Esophagus (tissue), 2 donors: ENCODE data around the gene CLCNKA. TPM values are rescaled to one million over a fixed set of nuclear protein-coding genes. Genes with fewer than 3 reads are reported as not detected.

Source experiments
- H3K27ac ChIP-seq, 2 donors: one replicate each; pipeline ENCODE4 v1.5.1; 2013; ENCODE audit warnings: low read depth in 2 of 2, mild to moderate bottlenecking in 2 of 2, inconsistent platforms in 1 of 2, low read length in 1 of 2, moderate library complexity in 1 of 2
- H3K27me3 ChIP-seq, 2 donors: one replicate each; pipeline ENCODE4 v1.6.1; 2013; ENCODE audit warnings: low read length in 2 of 2, control low read depth in 1 of 2, mild to moderate bottlenecking in 1 of 2; ENCODE audit not compliant: insufficient read depth in 2 of 2, control insufficient read depth in 1 of 2
- H3K36me3 ChIP-seq, 2 donors: one replicate each; pipeline ENCODE4 v1.6.1; 2013; ENCODE audit warnings: low read length in 1 of 2; ENCODE audit not compliant: control insufficient read depth in 2 of 2, insufficient read depth in 2 of 2
- H3K4me1 ChIP-seq, 2 donors: one replicate each; pipeline ENCODE4 v1.6.1; 2013; ENCODE audit warnings: low read length in 1 of 2; ENCODE audit not compliant: control insufficient read depth in 2 of 2, insufficient read depth in 2 of 2
- H3K4me3 ChIP-seq, 2 donors: one replicate each; pipeline ENCODE4 v1.5.1; 2013; ENCODE audit warnings: low read length in 2 of 2, mild to moderate bottlenecking in 2 of 2, low read depth in 1 of 2, moderate library complexity in 1 of 2
- H3K9me3 ChIP-seq, 2 donors: one replicate each; pipeline ENCODE4 v1.6.1; 2013; ENCODE audit warnings: mild to moderate bottlenecking in 2 of 2, low read depth in 1 of 2, low read length in 1 of 2, moderate library complexity in 1 of 2; ENCODE audit not compliant: control insufficient read depth in 2 of 2, insufficient read depth in 1 of 2
- WGBS, 2 donors: extraction: QIAGEN DNeasy Blood & Tissue Kit; methylation state at CpG; one replicate each; pipeline ENCODE4 v1.1.7; 2013; 5-methylcytosine and 5-hydroxymethylcytosine counted together
- polyA plus RNA-seq, 2 donors: library from polyadenylated mRNA; stranded (reverse); fragments of 200-250 nt; gene quantifications; one replicate each; pipeline ENCODE4 v1.2.3, GENCODE V29; 2013
- donor health status: healthy with polysubstance abuse.
- donor health status: Bipolar disorder and iron deficiency.

Gene CLCNKA
- polyA plus RNA-seq, 2 donors: 0.04 to 0.06 TPM

DNA sequence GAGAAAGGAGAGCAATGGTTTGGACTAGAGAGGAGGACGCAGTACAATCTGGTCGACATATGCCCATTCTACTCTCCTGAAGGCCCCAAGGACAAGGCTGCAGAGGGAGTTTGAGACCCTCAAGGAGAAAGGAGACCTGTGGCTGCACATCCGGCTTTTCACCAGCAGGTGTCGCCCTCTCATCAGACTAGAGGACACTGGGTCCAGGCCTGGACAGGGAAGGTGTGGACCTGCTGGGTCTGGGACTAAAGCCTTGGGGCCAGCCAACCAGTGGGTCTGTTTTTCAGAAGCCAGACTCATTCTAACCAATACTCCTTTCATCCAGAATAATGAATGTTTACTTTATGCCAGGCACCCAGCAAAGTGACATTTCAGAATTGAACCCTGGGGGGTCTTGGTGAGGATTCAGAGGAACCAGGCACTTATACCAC, 12.8 kb upstream of the CLCNKA start:
- Histone ChIP-seq H3K9me3 (no peaks in the 10 kb centered on the region), H3K4me1 (peaks cover 4 to 6% of the 10 kb centered on the region in 2 donors), H3K27me3 (no peaks in the 10 kb centered on the region), H3K27ac (no peak overlapping the region), H3K36me3 (no peaks in the 10 kb centered on the region), H3K4me3 (no peak overlapping the region)
- 1 to 2% methylated on average over 4 of the region's 4 CpGs for WGBS, 2 donors

DNA sequence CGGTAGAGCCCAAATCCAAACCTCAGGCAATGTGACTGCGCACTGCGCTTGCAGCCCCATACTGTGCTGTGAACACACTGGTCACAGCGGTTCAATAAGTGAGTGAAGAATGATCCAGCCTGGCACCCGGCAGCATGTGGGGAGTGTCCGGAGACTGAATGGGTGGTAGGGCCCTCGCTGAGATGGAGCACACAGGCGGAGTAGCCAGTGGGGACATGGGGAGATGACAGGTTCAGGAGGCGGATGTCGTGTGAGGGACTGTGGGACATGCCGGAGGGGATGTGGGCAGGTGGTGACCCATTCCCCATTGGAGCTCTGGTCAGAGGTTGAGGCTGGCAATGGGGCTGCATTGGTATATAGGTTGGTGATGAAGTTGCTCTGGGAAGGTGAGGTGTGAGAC, 12.2 kb upstream of the CLCNKA start:
- 88 to 90% methylated on average over 11 of the region's 11 CpGs for WGBS, 2 donors
- Histone ChIP-seq H3K9me3 (no peaks in the 10 kb centered on the region), H3K27me3 (no peaks in the 10 kb centered on the region), H3K27ac (no peak overlapping the region), H3K4me1 (peaks cover 4 to 8% of the 10 kb centered on the region in 2 donors), H3K4me3 (no peak overlapping the region), H3K36me3 (no peaks in the 10 kb centered on the region)

DNA sequence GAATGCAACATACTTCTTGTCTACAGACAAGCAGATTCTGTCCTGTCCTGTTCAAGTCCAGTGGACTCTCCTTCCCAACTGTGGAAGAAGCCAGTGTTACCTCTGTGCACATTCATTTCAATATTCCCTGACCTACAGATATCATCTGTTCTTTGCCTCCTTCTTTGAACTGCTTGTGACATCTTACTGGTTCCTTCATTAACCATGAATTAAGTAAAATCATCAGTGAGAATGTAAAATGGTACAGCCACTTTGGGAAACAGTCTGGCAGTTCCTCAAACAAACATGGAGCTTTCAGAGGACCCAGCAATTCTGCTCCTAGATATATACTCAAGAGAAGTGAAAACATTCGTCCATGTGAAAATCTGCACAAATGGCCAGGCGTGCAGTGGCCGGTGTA, 11.0 kb upstream of the CLCNKA start:
- Histone ChIP-seq H3K9me3 (no peaks in the 10 kb centered on the region), H3K36me3 (no peaks in the 10 kb centered on the region), H3K4me1 (peaks cover 4 to 10% of the 10 kb centered on the region in 2 donors), H3K27ac (no peak overlapping the region), H3K27me3 (no peaks in the 10 kb centered on the region), H3K4me3 (no peak overlapping the region)
- 92 to 97% methylated on average over 3 of the region's 3 CpGs for WGBS, 2 donors

DNA sequence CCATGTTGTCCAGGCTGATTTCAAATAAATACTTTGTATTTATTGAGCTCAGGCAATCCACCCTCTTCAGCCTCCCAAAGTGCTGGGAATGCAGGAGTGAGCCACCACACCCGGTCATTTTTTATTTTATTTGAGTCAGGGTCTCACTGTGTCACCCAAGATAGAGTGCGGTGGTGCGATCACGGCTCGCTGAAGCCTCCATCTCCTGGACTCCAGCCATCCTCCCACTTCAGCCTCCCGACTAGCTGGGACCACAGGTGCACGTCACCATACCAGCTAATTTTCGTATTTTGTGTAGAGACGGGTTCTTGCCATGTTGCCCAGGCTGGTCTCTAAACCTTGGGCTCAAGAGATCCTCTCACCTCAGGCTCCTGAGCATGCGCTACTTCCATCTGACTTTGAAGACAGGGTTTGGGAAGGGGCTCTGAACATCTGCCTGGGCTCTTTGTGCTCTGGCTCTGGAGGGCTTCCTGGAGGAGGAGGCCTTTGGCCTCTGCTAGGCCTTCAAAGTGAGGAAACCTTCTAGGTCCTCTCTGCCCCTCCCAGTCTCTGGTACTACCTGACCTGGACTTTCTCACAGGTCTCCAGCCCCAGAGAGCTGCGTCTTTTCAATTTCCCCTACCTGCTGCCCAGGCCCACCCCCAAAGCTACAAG, 9.8 kb upstream of the CLCNKA start:
- peaks cover 3 to 10% of the 10 kb centered on the region in 2 donors for H3K4me1 ChIP-seq
- H3K27ac ChIP-seq: peak overlapping the region in 1 of 2 donors; percentile 8
- WGBS, 2 donors: 93 to 96% methylated on average over 11 of the region's 11 CpGs
- H3K27me3 ChIP-seq: no peaks in the 10 kb centered on the region
- no peaks in the 10 kb centered on the region for H3K36me3 ChIP-seq
- H3K9me3 ChIP-seq: no peaks in the 10 kb centered on the region
- no peak overlapping the region for H3K4me3 ChIP-seq

DNA sequence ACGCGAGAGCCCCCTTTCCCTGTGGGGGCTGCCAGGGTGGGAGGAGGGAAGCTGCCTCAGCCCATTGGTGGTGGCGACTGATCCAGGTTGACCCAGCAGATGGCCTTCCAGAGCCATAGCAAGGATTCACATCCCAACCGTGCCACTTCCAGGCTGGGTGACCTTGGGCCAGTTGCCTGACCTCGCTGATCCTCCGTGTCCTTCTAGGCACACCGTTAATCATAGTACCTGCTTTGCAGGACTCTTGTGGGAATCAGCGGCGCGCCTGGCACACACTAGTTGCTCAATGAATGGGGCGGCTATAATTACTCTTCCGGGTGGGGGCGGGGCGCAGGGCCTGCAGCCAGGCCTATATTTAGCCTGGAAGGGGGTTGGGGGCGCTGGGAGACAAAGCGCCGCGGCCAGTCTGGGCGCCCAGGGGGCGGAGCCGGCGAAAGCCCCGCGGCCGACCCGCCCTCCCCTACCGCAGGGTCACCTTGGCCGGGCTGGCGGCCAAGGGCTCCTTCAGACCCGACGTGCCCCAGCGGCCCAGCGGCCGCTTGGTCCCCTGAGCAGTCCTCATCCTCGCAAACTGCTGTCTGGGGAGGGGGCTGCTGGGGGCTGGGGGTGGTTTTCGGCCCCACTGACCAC, 9.1 kb upstream of the CLCNKA start:
- whole genome bisulfite sequencing, 2 donors: 5% methylated on average over 31 to 36 of the region's 36 CpGs
- Histone ChIP-seq H3K9me3 (no peaks in the 10 kb centered on the region), H3K27ac (peak overlapping the region; percentile 55 to 78), H3K4me1 (peaks cover 3 to 13% of the 10 kb centered on the region in 2 donors), H3K4me3 (peak overlapping the region in 1 of 2 donors; percentile 16), H3K27me3 (no peaks in the 10 kb centered on the region), H3K36me3 (no peaks in the 10 kb centered on the region)

DNA sequence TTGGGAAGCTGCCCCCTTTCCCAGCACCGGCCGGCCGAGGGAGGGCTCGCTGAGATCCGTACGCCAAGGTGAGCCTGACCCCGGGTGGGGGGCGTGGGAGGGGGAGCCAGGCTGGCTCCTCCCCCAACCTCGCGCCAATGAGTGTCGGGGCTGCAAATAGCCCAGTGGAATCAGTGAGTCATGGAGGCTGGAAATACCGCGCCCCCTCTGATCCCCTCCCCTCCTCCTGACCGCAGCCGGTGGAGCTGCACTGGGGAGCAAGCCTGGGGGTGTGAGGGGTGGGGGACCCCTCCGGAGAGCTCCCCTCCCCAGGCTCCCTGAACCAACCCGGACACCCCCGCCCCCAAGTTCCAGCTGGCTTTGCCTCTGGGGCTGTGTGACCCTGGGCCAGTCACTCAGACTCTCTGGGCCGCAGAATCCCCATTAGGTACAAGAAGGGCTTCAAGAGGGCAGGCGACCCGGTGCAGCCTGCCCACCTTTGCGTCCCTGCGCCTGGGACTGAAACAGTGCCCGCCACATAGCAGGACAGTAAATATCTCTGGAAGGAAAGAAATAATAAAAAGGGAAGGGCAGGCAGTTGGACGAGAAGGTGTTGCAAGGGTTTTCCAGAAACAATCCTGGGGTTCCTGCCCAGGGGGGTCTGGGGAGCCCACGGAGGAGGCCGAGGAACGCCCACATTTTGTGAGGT, 8.5 kb upstream of the CLCNKA start:
- WGBS, 2 donors: 18 to 26% methylated on average over 28 of the region's 28 CpGs
- H3K27me3 ChIP-seq: no peaks in the 10 kb centered on the region
- H3K27ac ChIP-seq: peak overlapping the region; percentile 55 to 78
- H3K9me3 ChIP-seq: no peaks in the 10 kb centered on the region
- no peaks in the 10 kb centered on the region for H3K36me3 ChIP-seq
- H3K4me1 ChIP-seq: peaks cover 3 to 14% of the 10 kb centered on the region in 2 donors
- H3K4me3 ChIP-seq: no peak overlapping the region

DNA sequence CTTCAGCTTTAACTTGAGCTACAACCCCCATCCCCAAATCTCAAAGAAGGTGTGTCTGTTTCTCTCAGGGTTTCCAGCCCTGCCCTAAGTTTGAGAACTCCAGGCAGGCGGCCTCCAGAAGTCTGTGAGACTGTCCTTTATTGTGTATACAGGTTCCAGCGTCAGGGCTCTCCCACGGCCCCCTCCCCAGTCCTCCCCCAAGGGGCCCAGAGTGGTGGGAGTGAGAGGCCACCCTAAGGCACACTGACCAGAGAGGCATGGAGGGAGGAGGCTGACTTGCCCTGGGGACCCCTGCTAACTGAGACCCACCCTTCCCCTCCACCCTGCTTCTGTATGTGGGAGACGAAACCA, 8.0 kb upstream of the CLCNKA start:
- Histone ChIP-seq H3K4me1 (peaks cover 3 to 14% of the 10 kb centered on the region in 2 donors), H3K4me3 (no peak overlapping the region), H3K9me3 (no peaks in the 10 kb centered on the region), H3K27ac (peak overlapping the region; percentile 45 to 78), H3K27me3 (no peaks in the 10 kb centered on the region), H3K36me3 (no peaks in the 10 kb centered on the region)
- WGBS, 2 donors: 59 to 62% methylated on average over 4 of the region's 4 CpGs

DNA sequence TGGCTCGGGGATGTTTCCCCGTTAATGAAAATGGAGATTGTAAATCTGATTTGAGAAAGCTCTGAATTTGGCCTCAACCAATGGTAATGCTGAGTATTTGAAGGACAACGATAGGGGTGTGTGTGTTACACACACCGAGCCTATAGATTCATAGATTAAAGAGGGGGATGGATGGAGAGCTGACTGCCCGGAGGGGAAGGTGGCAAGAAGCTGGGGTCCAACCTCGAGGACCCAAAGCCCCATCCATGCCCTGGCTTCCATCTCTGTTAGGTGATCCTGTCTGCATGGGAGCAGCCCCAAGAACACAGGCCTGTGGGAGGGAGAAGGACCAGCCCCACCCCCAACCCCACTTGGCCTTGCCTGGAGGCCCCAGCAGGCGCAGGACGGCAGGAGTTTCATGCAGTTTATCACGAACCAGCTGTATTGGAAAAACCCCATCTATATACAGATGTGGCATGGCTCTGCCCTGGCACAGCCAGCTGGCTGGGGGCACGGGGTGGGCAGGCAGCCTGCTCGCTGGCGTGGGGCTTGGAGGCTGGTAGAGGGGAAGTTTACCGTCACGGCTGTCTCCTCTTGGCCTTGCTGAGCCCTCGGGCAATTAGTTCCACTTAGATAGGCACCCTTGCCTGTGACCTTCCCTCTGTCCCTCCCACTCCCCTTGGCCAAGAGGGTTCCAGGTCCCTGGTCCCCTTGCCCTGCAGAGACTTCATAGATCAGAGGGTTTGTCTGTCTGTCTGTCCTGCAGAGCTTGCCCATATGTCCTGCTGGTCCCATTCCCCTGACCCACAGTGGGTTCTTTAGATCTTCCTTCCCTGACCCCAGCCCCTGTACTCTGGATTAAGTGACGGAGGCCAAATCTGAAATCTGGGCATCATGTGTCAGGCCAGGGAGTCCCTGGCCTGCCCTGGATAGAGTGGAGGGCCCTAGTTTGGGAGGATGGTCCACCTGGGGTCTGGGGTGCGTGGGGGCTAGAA, 7.0 kb upstream of the CLCNKA start:
- Histone ChIP-seq H3K27me3 (no peaks in the 10 kb centered on the region), H3K4me3 (no peak overlapping the region), H3K27ac (peak overlapping the region; percentile 77 to 81), H3K36me3 (no peaks in the 10 kb centered on the region), H3K9me3 (no peaks in the 10 kb centered on the region), H3K4me1 (peaks cover 3 to 14% of the 10 kb centered on the region in 2 donors)
- 55 to 70% methylated on average over 17 of the region's 17 CpGs for WGBS, 2 donors

DNA sequence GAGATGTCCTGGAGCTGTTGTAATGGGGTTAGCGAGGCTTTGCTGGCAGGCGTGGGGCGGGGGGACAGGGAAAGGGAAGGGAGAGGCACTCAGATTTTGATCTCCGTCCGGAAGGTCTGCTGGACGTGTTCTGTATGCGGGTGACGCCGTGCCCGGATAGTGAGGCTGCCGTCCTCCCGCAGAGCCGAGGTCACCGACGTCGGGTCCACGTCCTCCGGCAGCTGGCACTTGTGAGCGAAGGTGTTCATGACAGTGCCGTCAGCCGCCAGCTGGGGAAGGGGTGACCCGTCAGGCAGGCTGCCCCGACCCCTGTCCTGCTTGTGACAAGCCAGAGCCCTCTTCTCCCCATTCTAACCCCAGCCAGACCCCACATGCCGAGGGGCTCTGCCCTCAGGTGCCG, 6.3 kb upstream of the CLCNKA start:
- WGBS, 2 donors: 91 to 93% methylated on average over 25 of the region's 25 CpGs
- Histone ChIP-seq H3K36me3 (no peaks in the 10 kb centered on the region), H3K4me3 (no peak overlapping the region), H3K27ac (peak overlapping the region; percentile 77 to 81), H3K27me3 (no peaks in the 10 kb centered on the region), H3K4me1 (peaks cover 3 to 14% of the 10 kb centered on the region in 2 donors), H3K9me3 (no peaks in the 10 kb centered on the region)
